Raji (cell line): ENCODE data around the gene UBE2U.

Source experiments
- POLR2A ChIP-seq: IDR thresholded peaks from 2 replicates; pipeline ENCODE4 v1.6.1; 2011; ENCODE audit warnings: low read depth, low read length, control low read depth; ENCODE audit not compliant: insufficient read depth

UBE2U gene

GRCh38 chr1:64182207-64182606 lies 21.2 kb upstream of the UBE2U start:
- no peak for TF ChIP-seq POLR2A

- no peak for TF ChIP-seq POLR2A
These were observed 19.9 kb upstream of the UBE2U start for GRCh38 chr1:64183395-64184002.

- TF ChIP-seq POLR2A: no peak
These were observed 19.4 kb upstream of the UBE2U start for GRCh38 chr1:64184003-64184440.

GRCh38 chr1:64186138-64186897 lies 17.1 kb upstream of the UBE2U start:
- TF ChIP-seq POLR2A: no peak

- no peak for TF ChIP-seq POLR2A
These were observed 16.5 kb upstream of the UBE2U start for GRCh38 chr1:64186898-64187280.

GRCh38 chr1:64187646-64188045 lies 15.8 kb upstream of the UBE2U start:
- TF ChIP-seq POLR2A: no peak

- no peak for TF ChIP-seq POLR2A
These were observed 11.1 kb upstream of the UBE2U start for GRCh38 chr1:64192290-64192689.

GRCh38 chr1:64194168-64195080 lies 9.0 kb upstream of the UBE2U start:
- TF ChIP-seq POLR2A: no peak

- TF ChIP-seq POLR2A: no peak
These were observed 8.4 kb upstream of the UBE2U start for GRCh38 chr1:64195081-64195395.

- no peak for TF ChIP-seq POLR2A
These were observed 7.2 kb upstream of the UBE2U start for GRCh38 chr1:64196074-64196870.

- TF ChIP-seq POLR2A: no peak
These were observed 6.3 kb upstream of the UBE2U start for GRCh38 chr1:64197076-64197475.

GRCh38 chr1:64199154-64199553 lies 4.3 kb upstream of the UBE2U start:
- no peak for TF ChIP-seq POLR2A

GRCh38 chr1:64200064-64200463 lies 3.4 kb upstream of the UBE2U start:
- TF ChIP-seq POLR2A: no peak

- TF ChIP-seq POLR2A: no peak
These were observed 5.8 kb downstream of the UBE2U start for GRCh38 chr1:64209221-64209620.

GRCh38 chr1:64212031-64212430 lies 8.6 kb downstream of the UBE2U start:
- no peak for TF ChIP-seq POLR2A
